Measurements from ENCODE around the gene DHX29. TPM values are rescaled to one million over a fixed set of nuclear protein-coding genes. Genes with fewer than 3 reads are reported as not detected.
A peak's percentile ranks its signal among the peaks of the same experiment; 100 is the strongest.

DHX29 gene
- polyA plus RNA-seq, 1 donor (not counting 4 experiments of a cell fraction or from before 2014, with no cell fraction given): 18.8 TPM

- Histone ChIP-seq H3K9me3 (ENCODE audit: control insufficient read depth, low read depth, low read length) (peaks cover 2% of the 10 kb centered on the region), H3K4me3 (ENCODE audit: control insufficient read depth in 2 of 3, extremely low read depth in 1 of 3, insufficient read depth in 2 of 3, low read depth in 1 of 3, low read length in 3 of 3) (no peak overlapping the region), H3K36me3 (ENCODE audit: control insufficient read depth in 2 of 2, extremely low read depth in 1 of 2, insufficient read depth in 2 of 2, low read length in 2 of 2) (no peaks in the 10 kb centered on the region), H3K9ac (ENCODE audit: control insufficient read depth, extremely low read depth, insufficient read depth, low read length) (no peak overlapping the region), H3K27ac (ENCODE audit: control insufficient read depth, insufficient read depth, low read length) (no peak overlapping the region), H3K9me1 (ENCODE audit: control insufficient read depth, extremely low read depth, insufficient read depth, low read length) (no peaks in the 10 kb centered on the region), H3K4me1 (ENCODE audit: control insufficient read depth, extremely low read depth, insufficient read depth, low read length) (peaks cover 8% of the 10 kb centered on the region), H3K79me2 (ENCODE audit: control insufficient read depth, insufficient read depth, low read length) (no peaks in the 10 kb centered on the region), H3K27me3 (ENCODE audit: control insufficient read depth, extremely low read depth, insufficient read depth, low read length) (peaks cover 43% of the 10 kb centered on the region), H4K20me1 (ENCODE audit: control insufficient read depth, extremely low read depth, insufficient read depth, low read length) (no peaks in the 10 kb centered on the region), H2AFZ (ENCODE audit: control insufficient read depth, low read length) (no peak overlapping the region), H3K4me2 (ENCODE audit: control insufficient read depth, extremely low read depth, insufficient read depth, low read depth, low read length) (no peak overlapping the region)
- TF ChIP-seq CTCF (optimal IDR thresholded peaks at IDR 0.05 in 1 of 3, IDR thresholded peaks at IDR 0.05 in 1 of 3, conservative IDR thresholded peaks at IDR 0.05 in 1 of 3; ENCODE audit: extremely low read depth in 1 of 3, insufficient read depth in 2 of 3, low read length in 3 of 3) (no peak), EZH2 (IDR thresholded peaks at IDR 0.05; ENCODE audit: low read length) (no peak)
- dilution Hi-C loops (cut with MboI; ENCODE audit: extremely low pct_ligation_motif_present, low sequenced_read_pairs): no loop called here
- DNase-seq (ENCODE audit: low read depth, low spot score) (no peak), FAIRE-seq (no peak)
These were observed 85.2 kb downstream of the DHX29 start for GRCh38 chr5:55222092-55222984.

GRCh38 chr5:55220433-55221185, 86.9 kb downstream of the DHX29 start:
- no peak overlapping the region for H3K27ac ChIP-seq (ENCODE audit: control insufficient read depth, insufficient read depth, low read length)
- no peaks in the 10 kb centered on the region for H3K79me2 ChIP-seq (ENCODE audit: control insufficient read depth, insufficient read depth, low read length)
- peaks cover 8% of the 10 kb centered on the region for H3K4me1 ChIP-seq (ENCODE audit: control insufficient read depth, extremely low read depth, insufficient read depth, low read length)
- peak overlapping the region; percentile 75 for H3K4me2 ChIP-seq (ENCODE audit: control insufficient read depth, extremely low read depth, insufficient read depth, low read depth, low read length)
- dilution Hi-C loops (cut with MboI; ENCODE audit: extremely low pct_ligation_motif_present, low sequenced_read_pairs): no loop called here
- H3K9ac ChIP-seq (ENCODE audit: control insufficient read depth, extremely low read depth, insufficient read depth, low read length): peak overlapping the region; percentile 15
- H3K9me3 ChIP-seq (ENCODE audit: control insufficient read depth, low read depth, low read length): peaks cover 2% of the 10 kb centered on the region
- DNase-seq (ENCODE audit: low read depth, low spot score) (no peak), FAIRE-seq (no peak)
- H2AFZ ChIP-seq (ENCODE audit: control insufficient read depth, low read length): peak overlapping the region; percentile 62
- peak overlapping the region; percentile 1 to 57 (median 5) for H3K4me3 ChIP-seq (ENCODE audit: control insufficient read depth in 2 of 3, extremely low read depth in 1 of 3, insufficient read depth in 2 of 3, low read depth in 1 of 3, low read length in 3 of 3)
- H4K20me1 ChIP-seq (ENCODE audit: control insufficient read depth, extremely low read depth, insufficient read depth, low read length): no peaks in the 10 kb centered on the region
- peaks cover 43% of the 10 kb centered on the region for H3K27me3 ChIP-seq (ENCODE audit: control insufficient read depth, extremely low read depth, insufficient read depth, low read length)
- TF ChIP-seq EZH2 (IDR thresholded peaks at IDR 0.05; ENCODE audit: low read length) (no peak), CTCF (optimal IDR thresholded peaks at IDR 0.05 in 1 of 3, IDR thresholded peaks at IDR 0.05 in 1 of 3, conservative IDR thresholded peaks at IDR 0.05 in 1 of 3; ENCODE audit: extremely low read depth in 1 of 3, insufficient read depth in 2 of 3, low read length in 3 of 3) (peak in 1 of 3 experiments; percentile 19)
- no peaks in the 10 kb centered on the region for H3K36me3 ChIP-seq (ENCODE audit: control insufficient read depth in 2 of 2, extremely low read depth in 1 of 2, insufficient read depth in 2 of 2, low read length in 2 of 2)
- no peaks in the 10 kb centered on the region for H3K9me1 ChIP-seq (ENCODE audit: control insufficient read depth, extremely low read depth, insufficient read depth, low read length)
